KMS-11 (cell line): Measurements from ENCODE around the gene MTHFR.

Source experiments
- H2AFZ ChIP-seq: fragments of 200-600 bp; sonication (generic); 2 replicates; pipeline ENCODE4 v1.6.1; 2016; ENCODE audit warnings: antibody characterized with exemption, mixed run types, low read depth
- H3K27ac ChIP-seq: fragments of 200-600 bp; sonication (generic); 2 replicates; pipeline ENCODE4 v1.6.1; 2016; ENCODE audit warnings: mild to moderate bottlenecking, mixed run types
- H3K27me3 ChIP-seq: fragments of 200-600 bp; sonication (generic); 2 replicates; pipeline ENCODE4 v1.6.1; 2017; ENCODE audit warnings: mild to moderate bottlenecking, low read depth, mixed run types, moderate library complexity; ENCODE audit not compliant: insufficient read depth
- H3K36me3 ChIP-seq: fragments of 200-600 bp; sonication (generic); 2 replicates; pipeline ENCODE4 v1.6.1; 2017; ENCODE audit warnings: mild to moderate bottlenecking, mixed run types; ENCODE audit not compliant: insufficient read depth
- H3K4me1 ChIP-seq: fragments of 200-600 bp; sonication (generic); 2 replicates; pipeline ENCODE4 v1.6.1; 2016; ENCODE audit warnings: mild to moderate bottlenecking, low read depth, mixed run types; ENCODE audit not compliant: poor library complexity, severe bottlenecking
- H3K4me2 ChIP-seq: fragments of 200-600 bp; sonication (generic); 2 replicates; pipeline ENCODE4 v1.7.0; 2016; ENCODE audit warnings: mild to moderate bottlenecking, mixed run types
- H3K4me3 ChIP-seq: fragments of 200-600 bp; sonication (generic); IDR thresholded peaks from 2 replicates; pipeline ENCODE4 v1.6.1; 2017; ENCODE audit warnings: low read depth, low read length, mixed read lengths; ENCODE audit not compliant: insufficient read depth
- H3K79me2 ChIP-seq: fragments of 200-600 bp; sonication (generic); 2 replicates; pipeline ENCODE4 v1.6.1; 2016; ENCODE audit warnings: low read depth, mixed run types; ENCODE audit not compliant: insufficient read depth
- H3K9ac ChIP-seq: fragments of 200-600 bp; sonication (generic); 2 replicates; pipeline ENCODE4 v1.6.1; 2016; ENCODE audit warnings: mild to moderate bottlenecking, mixed run types
- H4K20me1 ChIP-seq: fragments of 200-600 bp; sonication (generic); 2 replicates; pipeline ENCODE4 v1.6.1; 2016; ENCODE audit warnings: mild to moderate bottlenecking, mixed run types; ENCODE audit not compliant: insufficient read depth
- CTCF ChIP-seq: fragments of 200-600 bp; sonication (generic); conservative IDR thresholded peaks from 2 replicates; pipeline ENCODE4 v1.6.1; 2017; ENCODE audit warnings: low read depth, mild to moderate bottlenecking, antibody characterized with exemption, low read length, moderate library complexity, mixed read lengths

MTHFR gene

GRCh38 chr1:11736746-11737639 lies 68.8 kb downstream of the MTHFR start:
- H3K79me2 ChIP-seq, result no peaks in the 10 kb centered on the region
- no peaks in the 10 kb centered on the region for H3K27me3 ChIP-seq
- peaks cover 22% of the 10 kb centered on the region for H3K4me1 ChIP-seq
- H4K20me1 ChIP-seq, result no peaks in the 10 kb centered on the region
- peak overlapping the region; percentile 57 for H3K9ac ChIP-seq
- peak overlapping the region; percentile 56 for H2AFZ ChIP-seq
- TF ChIP-seq CTCF, result no peak
- peak overlapping the region; percentile 35 for H3K27ac ChIP-seq
- peak overlapping the region; percentile 62 for H3K4me2 ChIP-seq
- H3K4me3 ChIP-seq, result peak overlapping the region; percentile 82
- H3K36me3 ChIP-seq, result no peaks in the 10 kb centered on the region

- peaks cover 18% of the 10 kb centered on the region for H3K4me1 ChIP-seq
Observed at GRCh38 chr1:11735854-11736745, 69.7 kb downstream of the MTHFR start, which contains the start of gene AGTRAP. TSS of gene AGTRAP (plus strand) at chr1:11736136. CDS start at chr1:11736209, 73 bp downstream.

More at GRCh38 chr1:11735854-11736745, 69.7 kb downstream of the MTHFR start, which contains the start of gene AGTRAP:
- peak within 1 kb of the TSS; percentile 57 for H3K9ac ChIP-seq
- H3K79me2 ChIP-seq, result no peaks in the 10 kb centered on the region
- no peaks in the 10 kb centered on the region for H3K27me3 ChIP-seq
- TF ChIP-seq CTCF, result no peak
- peak within 1 kb of the TSS; percentile 82 for H3K4me3 ChIP-seq
- H3K4me2 ChIP-seq, result peak within 1 kb of the TSS; percentile 62
- H3K36me3 ChIP-seq, result no peaks in the 10 kb centered on the region
- no peaks in the 10 kb centered on the region for H4K20me1 ChIP-seq
- peak within 1 kb of the TSS; percentile 56 for H2AFZ ChIP-seq
- H3K27ac ChIP-seq, result peak within 1 kb of the TSS; percentile 35
